Glutamatergic neuron (in vitro differentiated cells): Measurements from ENCODE around the gene INTS11. TPM values are rescaled to one million over a fixed set of nuclear protein-coding genes. Genes with fewer than 3 reads are reported as not detected.

Experiments
- DNase-seq: peaks from one replicate; pipeline ENCODE4 v3.0.0; 2022
- H3K27ac Mint-ChIP-seq: one replicate; pipeline ENCODE4 v1.8.0; 2020; ENCODE audit warnings: mild to moderate bottlenecking, mixed read lengths, inconsistent platforms; ENCODE audit not compliant: unreplicated experiment
- H3K27me3 Mint-ChIP-seq: one replicate; pipeline ENCODE4 v1.8.0; 2020; ENCODE audit warnings: mild to moderate bottlenecking, moderate library complexity, mixed read lengths, inconsistent platforms; ENCODE audit not compliant: unreplicated experiment
- H3K36me3 Mint-ChIP-seq: one replicate; pipeline ENCODE4 v1.8.0; 2020; ENCODE audit warnings: mild to moderate bottlenecking, mixed read lengths, inconsistent platforms; ENCODE audit not compliant: unreplicated experiment
- H3K4me1 Mint-ChIP-seq: one replicate; pipeline ENCODE4 v1.8.0; 2020; ENCODE audit warnings: mild to moderate bottlenecking, low read depth, mixed read lengths, inconsistent platforms; ENCODE audit not compliant: unreplicated experiment
- H3K4me3 Mint-ChIP-seq: one replicate; pipeline ENCODE4 v1.8.0; 2020; ENCODE audit warnings: mild to moderate bottlenecking, mixed read lengths, inconsistent platforms; ENCODE audit not compliant: unreplicated experiment
- H3K9me3 Mint-ChIP-seq: one replicate; pipeline ENCODE4 v1.8.0; 2020; ENCODE audit warnings: mild to moderate bottlenecking, moderate library complexity, mixed read lengths, inconsistent platforms; ENCODE audit not compliant: unreplicated experiment
- total RNA-seq: library from RNA; stranded (reverse); fragmentation: NEBNext Ultra II Directional; extraction: Animal tissue kit (Norgen Biotek cat#: 25700); gene quantifications from one replicate; pipeline ENCODE4 v1.2.1, GENCODE V29; 2021; ENCODE audit not compliant: unreplicated experiment
- TF ChIP-seq, protein P1 (sequence below): fragments of 200-600 bp; sonication (generic); IDR thresholded peaks from one replicate; pipeline ENCODE4 v1.5.0; 2021; ENCODE audit not compliant: partially characterized antibody, unreplicated experiment

Gene INTS11
- total RNA-seq, 1 donor from 2014 or later, result 147 TPM

GRCh38 chr1:1291548-1292441, 32.7 kb downstream of the INTS11 start:
- Mint-ChIP-seq H3K27ac (peak overlapping the region; percentile 82), H3K9me3 (peaks cover 7% of the 10 kb centered on the region), H3K4me1 (peaks cover 2% of the 10 kb centered on the region), H3K4me3 (no peak overlapping the region), H3K27me3 (peaks cover 23% of the 10 kb centered on the region), H3K36me3 (no peaks in the 10 kb centered on the region)
- TF ChIP-seq, protein P1, sequence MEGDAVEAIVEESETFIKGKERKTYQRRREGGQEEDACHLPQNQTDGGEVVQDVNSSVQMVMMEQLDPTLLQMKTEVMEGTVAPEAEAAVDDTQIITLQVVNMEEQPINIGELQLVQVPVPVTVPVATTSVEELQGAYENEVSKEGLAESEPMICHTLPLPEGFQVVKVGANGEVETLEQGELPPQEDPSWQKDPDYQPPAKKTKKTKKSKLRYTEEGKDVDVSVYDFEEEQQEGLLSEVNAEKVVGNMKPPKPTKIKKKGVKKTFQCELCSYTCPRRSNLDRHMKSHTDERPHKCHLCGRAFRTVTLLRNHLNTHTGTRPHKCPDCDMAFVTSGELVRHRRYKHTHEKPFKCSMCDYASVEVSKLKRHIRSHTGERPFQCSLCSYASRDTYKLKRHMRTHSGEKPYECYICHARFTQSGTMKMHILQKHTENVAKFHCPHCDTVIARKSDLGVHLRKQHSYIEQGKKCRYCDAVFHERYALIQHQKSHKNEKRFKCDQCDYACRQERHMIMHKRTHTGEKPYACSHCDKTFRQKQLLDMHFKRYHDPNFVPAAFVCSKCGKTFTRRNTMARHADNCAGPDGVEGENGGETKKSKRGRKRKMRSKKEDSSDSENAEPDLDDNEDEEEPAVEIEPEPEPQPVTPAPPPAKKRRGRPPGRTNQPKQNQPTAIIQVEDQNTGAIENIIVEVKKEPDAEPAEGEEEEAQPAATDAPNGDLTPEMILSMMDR, result peak; percentile 75
- DNase-seq, result peak; percentile 83

DNA sequence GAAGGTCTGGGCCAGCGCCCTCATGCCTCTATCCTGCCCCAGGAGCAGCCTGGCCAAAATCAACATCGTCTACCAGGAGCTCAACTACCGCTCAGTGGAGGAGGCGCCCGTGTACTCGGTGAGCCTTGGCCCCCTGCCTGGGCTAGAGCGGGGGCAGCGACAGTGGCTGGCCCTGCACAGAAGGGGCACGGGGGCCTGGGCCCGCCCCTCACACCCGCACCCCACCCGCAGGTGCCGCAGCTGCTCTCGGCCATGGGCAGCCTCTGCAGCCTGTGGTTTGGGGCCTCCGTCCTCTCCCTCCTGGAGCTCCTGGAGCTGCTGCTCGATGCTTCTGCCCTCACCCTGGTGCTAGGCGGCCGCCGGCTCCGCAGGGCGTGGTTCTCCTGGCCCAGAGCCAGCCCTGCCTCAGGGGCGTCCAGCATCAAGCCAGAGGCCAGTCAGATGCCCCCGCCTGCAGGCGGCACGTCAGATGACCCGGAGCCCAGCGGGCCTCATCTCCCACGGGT, 33.4 kb downstream of the INTS11 start:
- H3K9me3 Mint-ChIP-seq, result peaks cover 7% of the 10 kb centered on the region
- H3K4me1 Mint-ChIP-seq, result peaks cover 2% of the 10 kb centered on the region
- H3K36me3 Mint-ChIP-seq, result no peaks in the 10 kb centered on the region
- no peak overlapping the region for H3K27ac Mint-ChIP-seq
- no peak overlapping the region for H3K4me3 Mint-ChIP-seq
- TF ChIP-seq, protein P1, result no peak
- peaks cover 20% of the 10 kb centered on the region for H3K27me3 Mint-ChIP-seq
- DNase-seq, result peak; percentile 72

DNA sequence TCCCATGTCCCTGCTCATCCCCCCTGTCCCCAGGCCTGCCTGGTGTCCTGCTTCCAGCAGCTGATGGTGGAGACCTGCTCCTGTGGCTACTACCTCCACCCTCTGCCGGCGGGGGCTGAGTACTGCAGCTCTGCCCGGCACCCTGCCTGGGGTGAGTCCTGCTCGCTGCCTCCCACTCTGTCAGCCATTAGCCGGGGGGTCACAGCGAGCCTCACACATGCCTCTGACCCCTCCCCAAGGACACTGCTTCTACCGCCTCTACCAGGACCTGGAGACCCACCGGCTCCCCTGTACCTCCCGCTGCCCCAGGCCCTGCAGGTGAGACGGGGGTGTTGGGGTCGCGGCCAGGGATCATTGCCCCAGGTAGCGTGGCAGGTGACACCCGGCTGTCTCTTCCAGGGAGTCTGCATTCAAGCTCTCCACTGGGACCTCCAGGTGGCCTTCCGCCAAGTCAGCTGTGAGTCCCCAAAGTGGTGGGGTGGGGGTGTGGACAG, 34.2 kb downstream of the INTS11 start:
- TF ChIP-seq, protein P1, result peak; percentile 71
- Mint-ChIP-seq H3K27ac (peak overlapping the region; percentile 72), H3K9me3 (peaks cover 7% of the 10 kb centered on the region), H3K36me3 (no peaks in the 10 kb centered on the region), H3K27me3 (peaks cover 16% of the 10 kb centered on the region), H3K4me3 (no peak overlapping the region), H3K4me1 (peaks cover 2% of the 10 kb centered on the region)
- DNase-seq, result peak; percentile 91

DNA sequence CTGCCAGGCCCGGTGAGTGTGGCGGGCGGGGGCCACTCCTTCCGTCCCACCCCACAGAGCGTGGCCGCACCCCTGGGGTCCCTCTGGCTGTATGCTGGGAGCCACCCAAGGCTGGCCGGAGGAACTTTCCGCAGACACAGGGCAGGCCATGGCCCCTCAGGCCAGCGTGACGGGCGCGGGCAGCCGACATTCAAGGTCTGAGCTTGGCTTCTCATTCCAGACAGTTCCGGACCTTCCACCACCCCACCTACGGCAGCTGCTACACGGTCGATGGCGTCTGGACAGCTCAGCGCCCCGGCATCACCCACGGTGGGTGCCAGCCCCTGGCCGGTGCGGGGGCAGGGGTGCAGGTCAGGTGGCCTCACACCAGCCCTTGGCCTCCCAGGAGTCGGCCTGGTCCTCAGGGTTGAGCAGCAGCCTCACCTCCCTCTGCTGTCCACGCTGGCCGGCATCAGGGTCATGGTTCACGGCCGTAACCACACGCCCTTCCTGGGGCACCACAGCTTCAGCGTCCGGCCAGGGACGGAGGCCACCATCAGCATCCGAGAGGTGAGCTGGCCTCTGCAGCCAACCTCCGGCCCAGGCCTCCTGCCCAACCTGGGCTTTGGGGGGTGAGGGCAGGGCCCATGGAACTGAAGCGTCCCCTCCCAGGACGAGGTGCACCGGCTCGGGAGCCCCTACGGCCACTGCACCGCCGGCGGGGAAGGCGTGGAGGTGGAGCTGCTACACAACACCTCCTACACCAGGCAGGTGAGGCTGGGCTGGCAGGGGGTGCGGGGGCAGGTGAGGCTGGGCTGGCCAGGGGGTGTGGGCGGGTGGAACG, 37.0 kb downstream of the INTS11 start:
- TF ChIP-seq, protein P1, result no peak
- Mint-ChIP-seq H3K27ac (no peak overlapping the region), H3K4me1 (peaks cover 2% of the 10 kb centered on the region), H3K36me3 (no peaks in the 10 kb centered on the region), H3K9me3 (peaks cover 10% of the 10 kb centered on the region), H3K27me3 (peaks cover 18% of the 10 kb centered on the region), H3K4me3 (no peak overlapping the region)
- peak; percentile 31 for DNase-seq
